ENCODE measurements around the gene WDR75. TPM values are rescaled to one million over a fixed set of nuclear protein-coding genes. Genes with fewer than 3 reads are reported as not detected.

WDR75 gene
- total and polyA plus RNA-seq, 12 donors = 11.8 to 19.2 (median 16.6) TPM

DNA sequence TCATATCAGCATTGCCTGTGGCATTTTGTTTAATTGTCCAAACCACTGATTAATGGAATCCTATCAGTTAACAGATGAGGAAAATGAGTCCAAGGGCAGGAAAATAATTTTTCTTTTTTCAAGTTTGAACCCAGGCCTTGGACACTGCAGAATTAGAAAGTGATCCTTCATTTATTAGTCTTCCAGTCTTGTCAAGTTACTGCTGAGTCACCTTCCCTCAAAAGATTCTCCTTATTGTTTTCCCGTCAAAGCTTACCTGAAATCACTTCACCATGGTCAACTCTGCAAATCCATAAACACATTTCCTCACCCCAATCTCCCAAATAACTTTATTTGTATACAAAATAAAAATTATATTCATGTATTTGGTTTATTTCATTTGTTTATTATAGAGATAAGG lies 57.9 kb downstream of the WDR75 start:
- no peak for TF ChIP-seq CTCF (IDR thresholded peaks at IDR 0.05)
- ATAC-seq (no peak), DNase-seq (no peak)
- H3K27ac ChIP-seq = no peak overlapping the region
- no peaks in the 10 kb centered on the region for H3K27me3 ChIP-seq
- no peaks in the 10 kb centered on the region for H3K9me3 ChIP-seq
- no peaks in the 10 kb centered on the region for H3K36me3 ChIP-seq
- no peak overlapping the region for H3K4me3 ChIP-seq
- 91 to 97% methylated on average over 1 of the region's 1 CpG for WGBS, 2 donors
- intact Hi-C loops (cut with DNase I) = no loop called here
- H3K4me1 ChIP-seq = peaks cover 0 to 3% (median 0%) of the 10 kb centered on the region in 9 donors

- TF ChIP-seq CTCF (IDR thresholded peaks at IDR 0.05) = no peak
- Histone ChIP-seq H3K4me1 (peaks cover 0 to 6% (median 0%) of the 10 kb centered on the region in 9 donors), H3K36me3 (no peaks in the 10 kb centered on the region), H3K27ac (no peak overlapping the region), H3K4me3 (no peak overlapping the region), H3K9me3 (no peaks in the 10 kb centered on the region), H3K27me3 (no peaks in the 10 kb centered on the region)
- ATAC-seq (no peak), DNase-seq (no peak)
- intact Hi-C loops (cut with DNase I) = no loop called here
- 90 to 93% methylated on average over 6 of the region's 6 CpGs for WGBS, 2 donors
Measured at GRCh38 chr2:189500456-189501160, 59.3 kb downstream of the WDR75 start.

GRCh38 chr2:189501487-189501886 lies 60.2 kb downstream of the WDR75 start:
- Histone ChIP-seq H3K4me3 (no peak overlapping the region), H3K27ac (no peak overlapping the region), H3K9me3 (no peaks in the 10 kb centered on the region), H3K36me3 (no peaks in the 10 kb centered on the region), H3K4me1 (peaks cover 0 to 12% (median 0%) of the 10 kb centered on the region in 9 donors), H3K27me3 (no peaks in the 10 kb centered on the region)
- no peak for ATAC-seq
- intact Hi-C loops (cut with DNase I) = no loop called here
- 63 to 82% methylated on average over 2 of the region's 2 CpGs for WGBS, 2 donors
- no peak for DNase-seq
- TF ChIP-seq CTCF (IDR thresholded peaks at IDR 0.05) = no peak

- Histone ChIP-seq H3K27ac (no peak overlapping the region), H3K9me3 (no peaks in the 10 kb centered on the region), H3K27me3 (no peaks in the 10 kb centered on the region), H3K4me3 (no peak overlapping the region), H3K4me1 (peaks cover 0 to 12% (median 0%) of the 10 kb centered on the region in 9 donors), H3K36me3 (no peaks in the 10 kb centered on the region)
- no peak for TF ChIP-seq CTCF (IDR thresholded peaks at IDR 0.05)
- intact Hi-C loops (cut with DNase I) = no loop called here
- 97 to 98% methylated on average over 2 of the region's 2 CpGs for WGBS, 2 donors
- DNase-seq (no peak), ATAC-seq (no peak)
Measured at GRCh38 chr2:189502714-189503113, 61.4 kb downstream of the WDR75 start.
